ENCODE results near the gene TMEM81.

Gene TMEM81

GRCh38 chr1:205074513-205074912 is 9.7 kb downstream of the TMEM81 start:
- no peak for DNase-seq (ENCODE audit: extremely low spot score)
- ChIA-PET CTCF (interaction anchor here (1.0 to 8.8 kb wide), 6 partner anchors 8 to 98 kb away, joined by 3 to 78 read pairs (median 4); partner anchors contain the start of gene TMEM81), POLR2A (no interaction called here)
- TF ChIP-seq CTCF (IDR thresholded peaks at IDR 0.05; ENCODE audit: control extremely low read depth, extremely low read depth, low read depth, missing control alignments), result no peak

DNA sequence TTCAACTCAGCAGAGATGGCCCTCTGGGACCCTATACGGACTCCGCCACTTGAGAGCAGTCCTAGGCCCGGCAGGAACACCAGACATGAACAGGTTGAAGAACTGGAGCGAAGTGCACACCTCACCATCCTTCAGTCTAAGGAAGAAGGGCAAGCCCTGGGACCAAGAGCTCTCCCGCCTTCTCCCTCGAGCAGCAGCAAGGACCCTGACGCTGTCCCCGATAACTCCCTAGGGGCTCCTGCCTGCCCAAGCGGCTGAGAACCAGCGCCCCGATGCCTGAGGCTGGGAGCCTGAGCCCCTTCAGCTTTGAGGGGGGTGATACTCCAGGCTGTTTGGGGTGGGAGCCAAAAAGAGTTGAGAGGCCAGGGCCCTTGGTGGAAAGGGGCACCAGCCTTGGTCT is 10.2 kb downstream of the TMEM81 start:
- no peak for TF ChIP-seq CTCF (IDR thresholded peaks at IDR 0.05; ENCODE audit: control extremely low read depth, extremely low read depth, low read depth, missing control alignments)
- CTCF ChIA-PET, result interaction anchor here (1.1 to 8.8 kb wide), 3 partner anchors 12 to 85 kb away, joined by 3 to 78 read pairs (median 5); no protein-coding TSS in a partner anchor
- POLR2A ChIA-PET, result no interaction called here

GRCh38 chr1:205073511-205073910 is 10.7 kb downstream of the TMEM81 start:
- no peak for TF ChIP-seq CTCF (IDR thresholded peaks at IDR 0.05; ENCODE audit: control extremely low read depth, extremely low read depth, low read depth, missing control alignments)
- DNase-seq (ENCODE audit: extremely low spot score), result no peak
- POLR2A ChIA-PET, result no interaction called here
- CTCF ChIA-PET, result interaction anchor here (3.3 to 8.8 kb wide), 2 partner anchors 12 to 84 kb away, joined by 14 to 78 read pairs; no protein-coding TSS in a partner anchor

More for the DNA sequence above, 10.2 kb downstream of the TMEM81 start:
- no peak for DNase-seq (ENCODE audit: extremely low spot score)

DNA sequence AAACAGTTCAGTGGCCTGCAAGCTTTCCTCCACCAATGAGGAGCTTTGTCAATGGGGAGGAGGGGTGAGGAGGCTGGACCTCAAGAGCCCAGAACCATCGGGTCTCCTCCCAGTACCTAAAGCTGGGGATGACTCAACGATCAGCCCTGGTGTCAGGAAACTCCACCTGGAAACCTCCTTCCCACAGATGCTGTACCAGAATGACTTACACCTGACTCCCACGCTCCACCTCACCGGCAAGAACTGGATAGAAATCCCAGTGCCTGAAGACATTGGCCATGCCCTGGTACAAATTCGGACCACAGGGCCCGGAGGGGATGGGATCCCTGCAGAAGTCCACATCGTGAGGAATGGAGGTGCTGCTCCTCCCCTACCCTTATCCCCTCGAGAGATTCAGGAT is 11.4 kb downstream of the TMEM81 start:
- no peak for DNase-seq (ENCODE audit: extremely low spot score)
- ChIA-PET POLR2A (no interaction called here), CTCF (interaction anchor here (2.0 to 8.8 kb wide), 3 partner anchors 11 to 97 kb away, joined by 7 to 78 read pairs (median 14); no protein-coding TSS in a partner anchor)
- no peak for TF ChIP-seq CTCF (IDR thresholded peaks at IDR 0.05; ENCODE audit: control extremely low read depth, extremely low read depth, low read depth, missing control alignments)

DNA sequence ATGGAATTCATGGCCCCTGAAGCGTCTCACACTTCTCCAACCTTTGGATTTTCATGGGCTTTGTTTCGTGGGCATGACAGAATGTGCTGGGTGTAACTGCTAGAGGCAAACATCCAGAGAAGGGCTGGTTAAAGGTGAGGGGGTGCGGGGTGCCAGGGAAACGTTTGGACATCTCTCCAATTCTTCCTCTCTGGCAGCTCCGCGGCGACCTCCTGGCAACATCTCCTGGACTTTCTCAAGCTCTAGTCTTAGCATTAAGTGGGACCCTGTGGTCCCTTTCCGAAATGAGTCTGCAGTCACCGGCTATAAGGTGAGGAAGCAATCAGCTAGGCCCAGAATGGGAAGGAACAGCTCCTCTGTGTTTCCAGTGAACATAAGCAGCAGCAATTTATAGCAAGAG is 12.0 kb downstream of the TMEM81 start:
- no peak for TF ChIP-seq CTCF (IDR thresholded peaks at IDR 0.05; ENCODE audit: control extremely low read depth, extremely low read depth, low read depth, missing control alignments)
- POLR2A ChIA-PET, result no interaction called here
- no peak for DNase-seq (ENCODE audit: extremely low spot score)
- CTCF ChIA-PET, result interaction anchor here (2.0 to 8.8 kb wide), 3 partner anchors 11 to 96 kb away, joined by 7 to 78 read pairs (median 14); no protein-coding TSS in a partner anchor

DNA sequence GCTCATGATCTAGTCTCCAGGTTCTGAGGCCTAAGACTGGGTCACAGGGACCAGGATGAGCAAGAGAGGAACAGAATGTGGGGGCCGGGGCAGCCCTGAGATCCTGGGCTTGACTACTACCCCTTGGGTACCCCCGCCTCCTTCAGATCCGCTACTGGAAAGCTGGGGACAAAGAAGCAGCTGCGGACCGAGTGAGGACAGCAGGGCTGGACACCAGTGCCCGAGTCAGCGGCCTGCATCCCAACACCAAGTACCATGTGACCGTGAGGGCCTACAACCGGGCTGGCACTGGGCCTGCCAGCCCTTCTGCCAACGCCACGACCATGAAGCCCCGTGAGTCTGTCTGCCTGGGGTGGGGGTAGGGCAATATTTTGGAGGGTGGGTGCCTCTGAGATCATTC is 12.5 kb downstream of the TMEM81 start:
- ChIA-PET POLR2A (interaction anchor here (0.6 kb wide), 1 partner anchor 99 kb away, joined by 4 read pairs; no protein-coding TSS in a partner anchor), CTCF (interaction anchor here (1.2 to 8.8 kb wide), 4 partner anchors 10 to 184 kb away, joined by 3 to 78 read pairs (median 10); no protein-coding TSS in a partner anchor)
- DNase-seq (ENCODE audit: extremely low spot score), result no peak
- no peak for TF ChIP-seq CTCF (IDR thresholded peaks at IDR 0.05; ENCODE audit: control extremely low read depth, extremely low read depth, low read depth, missing control alignments)
